ENCODE data around the gene ASCL4. TPM values are rescaled to one million over a fixed set of nuclear protein-coding genes. Genes with fewer than 3 reads are reported as not detected.

The ASCL4 gene
- total RNA-seq, 1 experiment from 2014 or later, result not detected

DNA sequence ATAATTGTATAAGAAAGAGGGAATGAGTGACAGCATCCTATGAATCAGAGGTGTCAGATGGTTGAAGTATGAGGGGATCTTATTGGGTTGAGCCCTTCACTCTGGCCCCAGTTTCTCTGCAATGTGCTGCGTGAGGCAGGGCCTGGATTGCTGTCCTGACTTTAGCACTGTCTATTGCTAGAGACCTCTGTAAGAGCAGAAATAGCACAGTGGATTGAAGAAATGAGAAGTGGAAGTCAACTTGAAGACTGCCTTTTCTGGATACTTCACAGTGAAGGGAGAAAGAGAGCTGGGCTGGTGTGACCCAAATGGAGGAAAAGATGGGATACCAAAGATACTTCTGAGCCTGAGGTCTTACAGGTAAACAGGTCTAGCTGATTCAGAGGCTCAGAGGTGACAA, 5.8 kb downstream of the ASCL4 start:
- H3K18ac ChIP-seq (ENCODE audit: insufficient read length, low read depth, low read length), result no peak overlapping the region
- H3K4me2 ChIP-seq (ENCODE audit: insufficient read depth, insufficient read length, low read length), result no peak overlapping the region
- Mint-ChIP-seq H3K9me3 (no peaks in the 10 kb centered on the region), H3K4me3 (no peak overlapping the region), H3K27ac (no peak overlapping the region), H3K4me1 (peaks cover 3 to 6% of the 10 kb centered on the region in 2 experiments), H3K27me3 (ENCODE audit: low read depth) (peaks cover 61% of the 10 kb centered on the region), H3K36me3 (ENCODE audit: insufficient read depth in 1 of 3, low read depth in 3 of 3) (no peaks in the 10 kb centered on the region)
- no peak overlapping the region for H3T11ph ChIP-seq (ENCODE audit: low read length)
- H3K4me1 ChIP-seq (ENCODE audit: insufficient read depth, low read length), result no peaks in the 10 kb centered on the region
- peaks cover 14% of the 10 kb centered on the region; the same call in 1 of the 2 replicates for H3K27me3 ChIP-seq (ENCODE audit: insufficient read depth, low read length)
- no peaks in the 10 kb centered on the region for H3K79me1 ChIP-seq (ENCODE audit: insufficient read depth, low read depth, low read length, poor library complexity, severe bottlenecking)
- H3K14ac ChIP-seq (ENCODE audit: insufficient read depth, low read length), result no peak overlapping the region
- H3K79me2 ChIP-seq (ENCODE audit: insufficient read depth, low read length), result no peaks in the 10 kb centered on the region
- H4K5ac ChIP-seq (ENCODE audit: insufficient read length, low read depth, low read length), result no peak overlapping the region
- H2BK20ac ChIP-seq (ENCODE audit: low read depth, low read length, poor library complexity, severe bottlenecking), result no peak overlapping the region
- TF ChIP-seq, protein P1, sequence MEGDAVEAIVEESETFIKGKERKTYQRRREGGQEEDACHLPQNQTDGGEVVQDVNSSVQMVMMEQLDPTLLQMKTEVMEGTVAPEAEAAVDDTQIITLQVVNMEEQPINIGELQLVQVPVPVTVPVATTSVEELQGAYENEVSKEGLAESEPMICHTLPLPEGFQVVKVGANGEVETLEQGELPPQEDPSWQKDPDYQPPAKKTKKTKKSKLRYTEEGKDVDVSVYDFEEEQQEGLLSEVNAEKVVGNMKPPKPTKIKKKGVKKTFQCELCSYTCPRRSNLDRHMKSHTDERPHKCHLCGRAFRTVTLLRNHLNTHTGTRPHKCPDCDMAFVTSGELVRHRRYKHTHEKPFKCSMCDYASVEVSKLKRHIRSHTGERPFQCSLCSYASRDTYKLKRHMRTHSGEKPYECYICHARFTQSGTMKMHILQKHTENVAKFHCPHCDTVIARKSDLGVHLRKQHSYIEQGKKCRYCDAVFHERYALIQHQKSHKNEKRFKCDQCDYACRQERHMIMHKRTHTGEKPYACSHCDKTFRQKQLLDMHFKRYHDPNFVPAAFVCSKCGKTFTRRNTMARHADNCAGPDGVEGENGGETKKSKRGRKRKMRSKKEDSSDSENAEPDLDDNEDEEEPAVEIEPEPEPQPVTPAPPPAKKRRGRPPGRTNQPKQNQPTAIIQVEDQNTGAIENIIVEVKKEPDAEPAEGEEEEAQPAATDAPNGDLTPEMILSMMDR (conservative IDR thresholded peaks at IDR 0.05), result no peak
- no peak overlapping the region for H2BK15ac ChIP-seq (ENCODE audit: low read depth, low read length)
- H2BK120ac ChIP-seq (ENCODE audit: low read depth, low read length, poor library complexity, severe bottlenecking), result no peak overlapping the region
- H2AFZ ChIP-seq (ENCODE audit: low read length), result no peak overlapping the region
- no peak overlapping the region for H2BK12ac ChIP-seq (ENCODE audit: insufficient read length, low read depth, low read length)
- H2AK5ac ChIP-seq (ENCODE audit: insufficient read length, low read length), result no peak overlapping the region
- no peak overlapping the region for H3K23ac ChIP-seq (ENCODE audit: insufficient read length, low read depth, low read length)
- H4K20me1 ChIP-seq (ENCODE audit: control insufficient read depth, insufficient read depth, insufficient read length), result no peaks in the 10 kb centered on the region
- WGBS (ENCODE audit: extremely low coverage, insufficient read length, low lambda C conversion rate), result no CpG with 5 or more reads among the region's 1 CpG
- no peak overlapping the region for H3K9ac ChIP-seq (ENCODE audit: extremely low read depth, insufficient read length, low read length)
- H3K9me3 ChIP-seq (ENCODE audit: control insufficient read depth, low read depth, low read length), result no peaks in the 10 kb centered on the region
- H3K56ac ChIP-seq (ENCODE audit: insufficient read length, low read depth, low read length), result no peak overlapping the region
- no peak for DNase-seq
- no peak overlapping the region for H4K91ac ChIP-seq (ENCODE audit: insufficient read length, low read depth, low read length)
- no peak overlapping the region for H3K27ac ChIP-seq (ENCODE audit: insufficient read length, low read depth, low read length)
- no peak overlapping the region for H4K8ac ChIP-seq (replicated peaks; ENCODE audit: insufficient read length, low read depth, low read length)
- no peak overlapping the region for H3K4ac ChIP-seq (ENCODE audit: low read depth, low read length)
- H3K23me2 ChIP-seq (ENCODE audit: insufficient read length, low read depth, low read length, poor library complexity, severe bottlenecking), result peaks cover 3% of the 10 kb centered on the region
- no peak overlapping the region for H2BK5ac ChIP-seq (ENCODE audit: insufficient read length, low read length)

Measured in H9 (cell line).